Stimulated activated naive B cell treated with anti-CD40 and anti-IgM and Interleukin-4, amounts not matched to agents 10 μg/mL and 1 μg/mL and 100 μg/mL, for 72 hours (primary cell): ENCODE results near the gene DESI2.

Source experiments
- ATAC-seq, 2 donors: fragments of 150-1000 bp; cut with Tn5 transposase; replicated peaks; 2 replicates each; pipeline ENCODE4 v1.10.0; 2021; ENCODE audit warnings: moderate library complexity in 1 of 2
- DNase-seq: peaks from one replicate; pipeline ENCODE4 v3.0.0; 2021
- H3K27ac Mint-ChIP-seq: one replicate; pipeline ENCODE4 v1.8.0; 2022; ENCODE audit warnings: mild to moderate bottlenecking, mixed read lengths
- H3K27me3 Mint-ChIP-seq, 2 donors: one replicate each; pipeline ENCODE4 v1.8.0; 2022; ENCODE audit warnings: mixed read lengths in 2 of 2
- H3K36me3 Mint-ChIP-seq, 2 donors: one replicate each; pipeline ENCODE4 v1.8.0; 2022; ENCODE audit warnings: mixed read lengths in 2 of 2, mild to moderate bottlenecking in 1 of 2
- H3K4me1 Mint-ChIP-seq, 2 donors: one replicate each; pipeline ENCODE4 v1.8.0; 2022; ENCODE audit warnings: mixed read lengths in 2 of 2, mild to moderate bottlenecking in 1 of 2
- H3K4me3 Mint-ChIP-seq, 2 donors: one replicate each; pipeline ENCODE4 v1.8.0; 2022; ENCODE audit warnings: mild to moderate bottlenecking in 2 of 2, mixed read lengths in 2 of 2, moderate library complexity in 1 of 2
- H3K9me3 Mint-ChIP-seq, 2 donors: one replicate each; pipeline ENCODE4 v1.8.0; 2022; ENCODE audit warnings: mixed read lengths in 2 of 2, mild to moderate bottlenecking in 1 of 2

Gene DESI2

DNA sequence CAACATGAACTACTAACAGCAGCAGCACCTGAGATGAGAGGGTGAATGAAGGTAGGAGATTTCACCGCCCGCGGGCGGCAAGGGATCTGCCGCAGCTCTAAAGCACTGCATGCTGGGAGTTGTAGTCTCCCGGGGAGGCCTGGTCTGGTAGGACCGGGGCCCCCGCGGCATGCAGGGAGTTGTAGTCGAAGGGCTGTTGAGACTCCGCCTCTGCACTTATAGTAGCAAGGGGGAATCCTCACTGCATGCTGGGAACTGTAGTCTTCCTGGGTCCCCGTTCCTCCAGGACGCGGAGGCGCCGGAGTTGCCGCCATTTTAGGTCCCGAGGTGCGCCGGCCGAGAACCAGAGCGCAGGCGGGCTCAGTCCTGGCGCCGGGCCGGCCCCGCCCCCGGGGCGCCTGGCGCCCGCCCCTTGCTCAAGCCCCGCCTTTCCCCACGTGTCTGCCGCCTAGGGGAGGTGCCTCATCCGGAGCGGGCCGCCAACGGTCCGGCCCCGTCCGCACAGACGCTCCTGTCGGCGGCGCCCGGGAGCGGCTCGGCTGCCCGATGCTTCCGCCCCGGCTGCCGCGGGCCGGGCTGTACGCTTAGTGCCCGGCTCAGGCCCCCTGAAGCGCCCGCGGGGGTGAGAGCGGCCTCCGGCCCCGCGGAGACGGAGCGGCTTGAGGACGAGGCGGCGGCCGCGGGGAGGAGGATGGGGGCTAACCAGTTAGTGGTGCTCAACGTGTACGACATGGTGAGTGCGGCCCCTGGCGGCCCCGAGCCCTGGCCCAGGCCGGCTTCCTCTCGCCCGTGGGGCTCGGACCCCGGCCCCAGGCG lies at the start of gene DESI2:
TSS of gene DESI2 (plus strand) at position 504 of the 816 bp plus-strand sequence. CDS start at position 692, 188 bp downstream.
- Mint-ChIP-seq H3K27ac (peak within 1 kb of the TSS; percentile 94), H3K4me3 (peak within 1 kb of the TSS in 1 of 2 donors; percentile 85), H3K27me3 (no peaks in the 10 kb centered on the region), H3K4me1 (peaks cover 18 to 20% of the 10 kb centered on the region in 2 donors), H3K36me3 (peaks cover 7 to 10% of the 10 kb centered on the region in 2 donors), H3K9me3 (no peaks in the 10 kb centered on the region)
- DNase-seq (peak; percentile 99), ATAC-seq (peak; percentile 94)

DNA sequence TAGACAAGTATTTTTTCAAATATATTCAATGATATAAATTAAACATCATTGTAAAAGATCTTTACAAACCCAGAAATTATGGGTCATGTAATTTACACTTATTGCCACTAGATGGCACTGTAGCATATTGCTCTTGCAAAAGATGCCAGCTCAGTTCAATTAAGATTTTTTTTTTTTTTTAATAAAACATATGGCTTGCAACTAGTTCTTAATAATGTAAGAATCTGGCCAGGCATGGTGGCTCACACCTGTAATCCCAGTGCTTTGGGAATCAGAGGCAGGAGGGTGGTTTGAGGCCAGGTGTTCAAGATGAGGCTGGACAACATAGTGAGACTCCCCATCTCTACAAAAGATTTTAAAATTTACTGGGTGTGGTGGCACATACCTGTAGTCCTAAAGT lies 49.4 kb upstream of the DESI2 start:
- no peaks in the 10 kb centered on the region for H3K36me3 Mint-ChIP-seq
- ATAC-seq, result no peak
- H3K27me3 Mint-ChIP-seq, result peaks cover 0 to 11% of the 10 kb centered on the region in 2 donors
- DNase-seq, result no peak
- H3K4me3 Mint-ChIP-seq, result no peak overlapping the region
- H3K27ac Mint-ChIP-seq, result no peak overlapping the region
- peaks cover 0 to 1% of the 10 kb centered on the region in 2 donors for H3K4me1 Mint-ChIP-seq
- no peaks in the 10 kb centered on the region for H3K9me3 Mint-ChIP-seq

DNA sequence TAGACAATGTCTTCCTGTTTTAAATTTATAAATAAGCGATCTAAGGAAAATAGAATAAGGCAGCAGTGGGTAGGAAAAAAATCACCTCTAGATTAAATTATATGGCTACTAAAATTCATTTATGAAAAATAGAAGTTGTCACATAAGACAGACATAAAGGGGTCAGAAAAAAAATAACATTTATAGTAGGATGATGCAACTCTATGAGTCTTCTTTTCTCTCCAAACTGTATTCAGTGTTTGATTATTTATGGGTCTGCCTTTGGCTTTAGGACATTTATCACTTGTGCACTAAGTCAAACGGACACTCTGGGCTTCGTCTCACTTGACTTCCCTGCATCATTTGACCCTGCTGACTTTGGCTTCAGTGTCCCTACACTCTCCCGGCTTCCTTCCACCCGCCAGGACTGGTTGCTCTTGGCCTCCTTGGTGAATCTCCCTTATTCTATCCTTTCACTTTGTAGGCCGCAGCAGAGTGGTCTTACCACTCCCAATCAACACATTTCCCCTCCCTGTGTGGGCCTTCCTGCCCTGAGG lies 47.0 kb upstream of the DESI2 start:
- H3K9me3 Mint-ChIP-seq, result no peaks in the 10 kb centered on the region
- DNase-seq, result no peak

DNA sequence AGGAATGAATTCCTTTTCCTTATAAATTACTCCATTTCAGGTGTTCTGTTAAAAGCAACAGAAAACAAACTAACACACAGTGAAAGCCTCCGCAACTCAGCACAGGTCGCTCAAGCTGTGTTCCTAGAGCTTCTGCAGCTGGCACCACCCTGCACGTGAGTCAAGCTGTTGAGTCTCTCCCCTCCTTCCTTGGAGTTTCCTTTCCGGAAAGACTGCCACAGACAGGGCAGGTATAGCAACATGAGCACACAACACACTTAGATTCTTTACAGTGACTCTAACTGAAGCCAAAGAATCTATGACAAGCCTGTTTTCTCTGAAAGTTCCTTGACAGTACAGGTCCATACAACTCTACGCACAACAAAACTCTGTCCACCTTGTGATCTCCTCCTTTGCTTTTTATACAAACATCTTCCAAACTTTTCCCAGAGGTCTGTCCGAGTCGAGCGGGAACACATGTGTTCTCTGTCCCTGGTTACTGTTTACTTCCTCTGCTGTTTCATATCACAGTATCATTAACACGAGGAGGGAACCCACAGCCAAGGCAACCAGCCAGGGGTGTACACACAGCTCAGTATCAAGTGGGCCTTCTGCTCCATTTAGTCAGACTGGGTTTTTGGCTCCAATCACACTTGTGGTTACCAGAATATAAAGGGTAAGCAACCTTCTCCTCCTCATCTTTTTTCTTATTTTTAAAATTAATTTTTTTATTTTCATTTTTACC lies 38.7 kb upstream of the DESI2 start:
- H3K9me3 Mint-ChIP-seq, result no peaks in the 10 kb centered on the region
- no peaks in the 10 kb centered on the region for H3K4me1 Mint-ChIP-seq
- no peak overlapping the region for H3K27ac Mint-ChIP-seq
- no peaks in the 10 kb centered on the region for H3K36me3 Mint-ChIP-seq
- ATAC-seq (no peak), DNase-seq (no peak)
- no peaks in the 10 kb centered on the region for H3K27me3 Mint-ChIP-seq
- H3K4me3 Mint-ChIP-seq, result no peak overlapping the region

More for the DNA sequence above, 47.0 kb upstream of the DESI2 start:
- no peak for ATAC-seq
- H3K36me3 Mint-ChIP-seq, result no peaks in the 10 kb centered on the region
- no peak overlapping the region for H3K4me3 Mint-ChIP-seq
- H3K27me3 Mint-ChIP-seq, result peaks cover 0 to 11% of the 10 kb centered on the region in 2 donors
- H3K4me1 Mint-ChIP-seq, result peaks cover 0 to 1% of the 10 kb centered on the region in 2 donors
- no peak overlapping the region for H3K27ac Mint-ChIP-seq

DNA sequence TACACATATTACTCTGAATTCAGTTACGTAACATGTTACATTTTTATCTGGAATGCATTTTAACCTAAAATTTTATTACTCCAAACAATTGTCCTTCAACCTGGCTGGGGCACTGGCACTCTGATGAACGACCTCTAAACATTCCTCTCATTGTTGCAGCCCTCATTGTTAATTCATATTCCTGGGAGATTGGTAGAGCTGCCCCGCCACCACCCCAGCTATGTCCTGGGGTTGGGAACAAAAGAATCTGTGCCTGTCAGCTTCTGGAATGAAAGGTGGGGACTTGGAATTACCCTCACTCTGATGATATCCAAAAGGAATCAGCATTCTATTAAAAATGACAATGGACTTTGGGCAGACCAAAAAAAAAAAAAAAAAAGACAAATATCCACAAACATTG lies 38.0 kb upstream of the DESI2 start:
- ATAC-seq (no peak), DNase-seq (no peak)
- Mint-ChIP-seq H3K9me3 (no peaks in the 10 kb centered on the region), H3K4me1 (no peaks in the 10 kb centered on the region), H3K36me3 (no peaks in the 10 kb centered on the region), H3K27ac (no peak overlapping the region), H3K4me3 (no peak overlapping the region), H3K27me3 (no peaks in the 10 kb centered on the region)

DNA sequence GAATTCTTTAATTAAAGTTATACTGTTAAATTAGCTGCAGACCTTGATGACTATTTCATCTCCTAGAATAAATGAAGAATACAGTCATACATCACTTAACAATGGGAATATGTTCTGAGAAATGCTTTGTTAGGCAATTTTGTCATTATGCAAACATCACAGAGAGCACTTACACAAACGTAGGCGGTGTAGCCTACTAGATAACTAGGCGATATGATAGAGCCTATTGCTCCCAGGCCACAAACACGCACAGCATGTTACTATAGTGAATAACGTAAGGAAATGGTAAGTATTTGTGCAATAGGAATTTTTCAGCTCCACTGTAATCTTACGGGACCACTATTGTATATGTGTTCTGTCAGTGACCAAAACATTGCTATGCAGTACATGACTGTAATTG lies 37.6 kb upstream of the DESI2 start:
- H3K27ac Mint-ChIP-seq, result no peak overlapping the region
- H3K36me3 Mint-ChIP-seq, result no peaks in the 10 kb centered on the region
- no peaks in the 10 kb centered on the region for H3K4me1 Mint-ChIP-seq
- H3K4me3 Mint-ChIP-seq, result no peak overlapping the region
- ATAC-seq (no peak), DNase-seq (no peak)
- no peaks in the 10 kb centered on the region for H3K9me3 Mint-ChIP-seq
- H3K27me3 Mint-ChIP-seq, result no peaks in the 10 kb centered on the region

DNA sequence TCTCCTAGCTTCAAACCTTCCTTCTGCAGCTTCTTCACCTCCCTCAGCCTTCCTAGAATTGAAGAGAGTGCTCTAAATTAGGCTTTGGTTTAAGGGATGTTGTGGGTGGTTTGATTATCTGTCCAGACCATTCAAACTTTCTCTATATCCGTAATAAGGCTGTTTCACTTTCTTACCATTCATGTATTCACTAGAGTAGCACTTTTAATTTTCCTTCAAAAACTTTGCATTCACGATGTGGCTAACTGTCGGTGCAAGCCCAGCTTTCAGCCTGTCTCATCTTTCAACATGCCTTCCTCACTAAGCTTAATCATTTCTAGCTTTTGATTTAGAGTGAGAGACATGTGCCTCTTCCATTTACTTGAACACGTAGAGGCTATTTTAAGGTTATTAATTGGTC lies 26.2 kb upstream of the DESI2 start:
- H3K36me3 Mint-ChIP-seq, result peaks cover 0 to 2% of the 10 kb centered on the region in 2 donors
- peaks cover 0 to 3% of the 10 kb centered on the region in 2 donors for H3K9me3 Mint-ChIP-seq
- DNase-seq (no peak), ATAC-seq (no peak)
- no peak overlapping the region for H3K4me3 Mint-ChIP-seq
- no peak overlapping the region for H3K27ac Mint-ChIP-seq
- H3K27me3 Mint-ChIP-seq, result peaks cover 0 to 3% of the 10 kb centered on the region in 2 donors
- no peaks in the 10 kb centered on the region for H3K4me1 Mint-ChIP-seq

DNA sequence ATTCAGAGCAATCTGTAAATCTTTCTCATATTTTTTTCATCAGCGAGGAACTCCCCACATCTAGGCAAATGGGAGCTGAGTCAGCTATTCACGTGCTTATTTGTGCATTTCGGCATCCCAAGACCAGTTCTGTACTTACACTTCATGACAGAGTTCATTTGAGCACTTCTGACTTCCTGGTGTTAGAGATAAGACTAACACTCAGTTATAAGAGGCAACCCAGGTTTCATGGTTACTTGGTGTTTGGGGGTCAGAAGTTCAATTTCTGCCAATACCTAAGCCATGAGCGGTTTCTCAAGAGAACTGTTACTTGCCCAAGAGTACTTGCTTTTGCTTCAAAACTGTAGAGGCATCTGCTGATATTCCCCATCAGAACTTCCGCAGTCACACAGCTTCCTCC lies 24.1 kb upstream of the DESI2 start:
- H3K4me3 Mint-ChIP-seq, result no peak overlapping the region
- H3K9me3 Mint-ChIP-seq, result peaks cover 0 to 6% of the 10 kb centered on the region in 2 donors
- no peak for DNase-seq
- no peak for ATAC-seq
- peaks cover 0 to 4% of the 10 kb centered on the region in 2 donors for H3K27me3 Mint-ChIP-seq
- no peaks in the 10 kb centered on the region for H3K4me1 Mint-ChIP-seq
- no peak overlapping the region for H3K27ac Mint-ChIP-seq
- H3K36me3 Mint-ChIP-seq, result peaks cover 0 to 3% of the 10 kb centered on the region in 2 donors

DNA sequence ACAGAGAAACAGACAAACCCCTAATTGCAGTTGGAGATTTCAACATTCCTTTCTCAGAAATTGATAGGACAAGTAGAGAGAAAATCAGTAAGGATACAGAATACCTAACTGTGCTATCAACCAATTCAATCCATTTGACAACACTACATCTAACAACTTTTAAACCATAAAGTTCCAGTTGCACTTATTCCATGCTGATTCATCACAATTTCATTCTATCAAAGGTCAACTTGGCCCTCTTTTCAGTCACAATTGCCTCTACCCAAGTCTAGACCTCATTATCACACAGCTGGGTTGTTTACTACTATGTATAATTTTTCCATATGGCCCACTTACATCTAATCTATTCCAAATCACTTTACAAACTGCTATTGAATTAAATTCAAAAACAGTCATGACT lies 19.8 kb upstream of the DESI2 start:
- Mint-ChIP-seq H3K27me3 (peaks cover 0 to 4% of the 10 kb centered on the region in 2 donors), H3K4me3 (no peak overlapping the region), H3K27ac (no peak overlapping the region), H3K36me3 (peaks cover 0 to 3% of the 10 kb centered on the region in 2 donors), H3K9me3 (peaks cover 0 to 6% of the 10 kb centered on the region in 2 donors), H3K4me1 (no peaks in the 10 kb centered on the region)
- ATAC-seq (no peak), DNase-seq (no peak)

DNA sequence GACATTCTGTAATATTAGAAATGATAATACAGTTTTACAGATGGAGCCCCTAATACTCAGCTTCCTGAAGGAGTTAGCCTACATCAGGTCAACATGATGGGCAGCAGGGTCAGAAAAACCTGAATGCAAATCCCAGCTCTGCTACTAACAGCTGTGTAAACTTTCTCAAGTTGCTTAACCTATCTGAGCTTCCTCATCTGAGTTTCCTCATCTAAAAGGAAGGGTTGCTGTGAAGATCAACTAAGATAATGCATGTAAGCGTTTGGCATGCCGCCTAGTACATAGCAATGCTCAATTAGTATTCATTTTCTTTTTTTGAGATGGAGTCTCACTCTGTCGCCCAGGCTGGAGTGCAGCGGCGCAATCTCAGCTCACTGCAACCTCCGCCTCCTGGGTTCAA lies 18.4 kb upstream of the DESI2 start:
- Mint-ChIP-seq H3K27ac (no peak overlapping the region), H3K4me3 (no peak overlapping the region), H3K36me3 (peaks cover 0 to 3% of the 10 kb centered on the region in 2 donors), H3K9me3 (peaks cover 0 to 6% of the 10 kb centered on the region in 2 donors), H3K27me3 (peaks cover 0 to 4% of the 10 kb centered on the region in 2 donors), H3K4me1 (no peaks in the 10 kb centered on the region)
- ATAC-seq, result no peak
- no peak for DNase-seq

DNA sequence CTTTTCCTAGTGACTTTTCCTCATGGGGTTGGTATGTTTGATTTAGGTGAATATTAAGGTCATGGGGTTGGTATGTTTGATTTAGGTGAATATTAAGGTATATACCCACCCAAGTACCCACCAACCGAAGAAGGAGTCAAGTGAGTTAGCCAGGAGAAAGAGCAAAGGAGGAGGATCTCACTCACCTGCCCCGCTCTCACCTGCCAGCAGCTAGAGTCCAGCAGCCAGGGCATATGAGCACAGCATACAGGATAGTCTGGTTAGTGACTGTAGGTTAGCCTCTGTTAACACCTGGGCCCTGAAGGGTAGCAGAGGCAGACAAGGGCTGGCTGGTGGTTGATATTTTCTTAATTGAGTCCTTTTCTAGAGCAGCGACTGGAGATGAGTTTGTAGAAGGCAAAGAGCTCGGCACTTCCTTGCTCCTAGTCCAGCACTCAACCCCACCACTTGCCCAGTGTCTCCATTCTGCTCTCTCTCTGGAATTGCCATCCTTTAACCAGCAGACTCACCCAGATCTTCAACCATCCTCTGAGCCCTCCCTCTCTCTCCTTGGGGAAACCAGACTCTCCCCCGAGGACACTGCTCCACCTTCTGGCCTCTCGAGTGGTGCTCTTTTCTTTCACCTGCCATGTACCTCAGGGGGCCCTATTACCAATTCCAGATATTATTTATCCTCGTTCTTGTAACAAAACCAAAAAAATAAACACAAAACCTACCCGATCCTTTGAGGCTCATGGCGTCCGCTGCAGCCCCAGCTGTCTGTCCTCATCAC lies 16.3 kb upstream of the DESI2 start:
- DNase-seq, result no peak
- no peaks in the 10 kb centered on the region for H3K4me1 Mint-ChIP-seq
- H3K27me3 Mint-ChIP-seq, result peaks cover 0 to 1% of the 10 kb centered on the region in 2 donors
- H3K36me3 Mint-ChIP-seq, result peaks cover 0 to 2% of the 10 kb centered on the region in 2 donors
- no peak for ATAC-seq
- H3K27ac Mint-ChIP-seq, result no peak overlapping the region
- peaks cover 0 to 3% of the 10 kb centered on the region in 2 donors for H3K9me3 Mint-ChIP-seq
- H3K4me3 Mint-ChIP-seq, result no peak overlapping the region

DNA sequence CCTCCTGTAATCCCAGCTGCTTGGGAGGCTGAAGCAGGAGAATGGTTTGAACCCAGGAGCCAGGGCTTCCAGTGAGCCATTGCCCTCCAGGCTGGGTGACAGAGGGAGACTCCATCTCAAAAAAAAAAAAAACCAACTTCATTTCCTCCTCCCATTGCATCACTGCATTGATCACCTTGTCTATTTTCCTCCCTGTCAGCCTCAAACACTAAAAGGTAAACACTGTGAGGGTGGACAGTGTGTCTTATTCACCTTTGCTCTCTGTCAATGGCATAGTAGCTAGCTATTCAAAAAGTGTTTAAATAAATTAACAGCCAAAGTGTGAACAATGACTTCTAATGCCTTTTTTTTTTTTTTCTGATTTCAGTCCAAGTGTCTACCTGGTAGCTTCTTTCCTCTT lies 13.4 kb upstream of the DESI2 start:
- peaks cover 0 to 8% of the 10 kb centered on the region in 2 donors for H3K27me3 Mint-ChIP-seq
- H3K4me3 Mint-ChIP-seq, result no peak overlapping the region
- ATAC-seq, result no peak
- H3K27ac Mint-ChIP-seq, result no peak overlapping the region
- DNase-seq, result no peak
- no peaks in the 10 kb centered on the region for H3K9me3 Mint-ChIP-seq
- H3K4me1 Mint-ChIP-seq, result no peaks in the 10 kb centered on the region
- H3K36me3 Mint-ChIP-seq, result no peaks in the 10 kb centered on the region

DNA sequence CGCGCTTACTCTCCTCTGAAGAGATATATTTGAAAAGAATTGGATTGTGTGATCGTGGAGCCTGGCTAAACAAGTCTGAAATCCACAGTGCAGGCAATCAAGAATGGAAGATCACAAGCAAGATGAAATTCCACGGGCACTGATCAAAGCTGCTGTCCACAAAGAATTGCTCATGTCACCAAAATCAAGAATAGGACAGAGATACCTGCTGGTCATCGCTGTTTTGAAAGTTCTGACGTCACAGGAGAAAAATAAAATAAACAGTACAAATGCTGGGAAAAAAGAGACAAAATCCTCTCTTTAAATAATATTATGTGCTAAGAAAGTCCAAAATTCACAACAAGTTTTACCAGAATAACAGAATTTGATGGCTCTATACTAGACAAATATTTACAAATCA lies 12.0 kb upstream of the DESI2 start:
- Mint-ChIP-seq H3K36me3 (no peaks in the 10 kb centered on the region), H3K9me3 (no peaks in the 10 kb centered on the region), H3K27ac (no peak overlapping the region), H3K27me3 (peaks cover 0 to 8% of the 10 kb centered on the region in 2 donors), H3K4me1 (no peaks in the 10 kb centered on the region), H3K4me3 (no peak overlapping the region)
- no peak for ATAC-seq
- no peak for DNase-seq

DNA sequence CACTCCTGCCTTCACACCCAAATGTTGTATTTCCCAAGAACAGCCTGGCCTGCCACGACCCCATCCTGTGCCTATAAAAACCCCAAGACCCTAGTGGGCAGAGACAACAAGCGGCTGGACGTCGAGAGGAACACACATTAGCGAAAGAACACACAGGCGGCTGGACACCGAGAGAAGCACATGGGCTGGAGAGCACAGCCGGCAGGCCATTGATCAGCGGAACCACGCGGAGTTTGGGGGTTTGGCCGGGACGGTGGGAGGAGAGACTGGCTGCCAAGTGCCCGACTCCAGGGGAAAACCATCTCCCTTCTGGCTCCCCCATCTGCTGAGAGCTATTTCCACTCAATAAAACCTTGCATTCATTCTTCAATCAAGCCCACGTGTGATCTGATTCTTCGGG lies 10.4 kb upstream of the DESI2 start:
- H3K27me3 Mint-ChIP-seq, result peaks cover 0 to 8% of the 10 kb centered on the region in 2 donors
- no peaks in the 10 kb centered on the region for H3K4me1 Mint-ChIP-seq
- no peak for ATAC-seq
- H3K9me3 Mint-ChIP-seq, result no peaks in the 10 kb centered on the region
- no peaks in the 10 kb centered on the region for H3K36me3 Mint-ChIP-seq
- H3K27ac Mint-ChIP-seq, result no peak overlapping the region
- no peak overlapping the region for H3K4me3 Mint-ChIP-seq
- no peak for DNase-seq
